ENCODE data around the gene TMEM185A. TPM values are rescaled to one million over a fixed set of nuclear protein-coding genes. Genes with fewer than 3 reads are reported as not detected.
"Not testable (repeated sequence)": the region's sequence is repeated elsewhere in the genome, so short reads cannot be mapped to it uniquely, and the experiment has no call there.

Gene TMEM185A
- total RNA-seq, 1 donor from 2014 or later: 42.2 TPM

- no peak for TF ChIP-seq CTCF (IDR thresholded peaks at IDR 0.05; ENCODE audit: borderline replicate concordance)
- Histone ChIP-seq H3K36me3 (no peaks in the 10 kb centered on the region), H3K9me3 (replicated peaks) (no peaks in the 10 kb centered on the region), H3K4me1 (no peaks in the 10 kb centered on the region), H3K27ac (replicated peaks) (no peak overlapping the region), H3K27me3 (ENCODE audit: low read depth) (no peaks in the 10 kb centered on the region), H3K4me3 (no peak overlapping the region)
- no peak for DNase-seq
- intact Hi-C loops (cut with micrococcal nuclease): no loop called here
Observed at GRCh38 chrX:149568701-149569296, 62.8 kb downstream of the TMEM185A start.

- Histone ChIP-seq H3K4me1 (no peaks in the 10 kb centered on the region), H3K36me3 (no peaks in the 10 kb centered on the region), H3K27ac (replicated peaks) (no peak overlapping the region), H3K9me3 (replicated peaks) (no peaks in the 10 kb centered on the region), H3K4me3 (no peak overlapping the region), H3K27me3 (ENCODE audit: low read depth) (no peaks in the 10 kb centered on the region)
- TF ChIP-seq CTCF (IDR thresholded peaks at IDR 0.05; ENCODE audit: borderline replicate concordance): no peak
- DNase-seq: no peak
- intact Hi-C loops (cut with micrococcal nuclease): no loop called here
Observed at GRCh38 chrX:149567621-149568417, 63.8 kb downstream of the TMEM185A start.

- H3K4me3 ChIP-seq: no peak overlapping the region
- H3K9me3 ChIP-seq (replicated peaks): no peaks in the 10 kb centered on the region
- TF ChIP-seq CTCF (IDR thresholded peaks at IDR 0.05; ENCODE audit: borderline replicate concordance): no peak
- intact Hi-C loops (cut with micrococcal nuclease): no loop called here
- no peaks in the 10 kb centered on the region for H3K36me3 ChIP-seq
- DNase-seq: no peak
- no peak overlapping the region for H3K27ac ChIP-seq (replicated peaks)
- H3K4me1 ChIP-seq: no peaks in the 10 kb centered on the region
- no peaks in the 10 kb centered on the region for H3K27me3 ChIP-seq (ENCODE audit: low read depth)
Observed at GRCh38 chrX:149563359-149563758, 68.2 kb downstream of the TMEM185A start.

- H3K9me3 ChIP-seq (replicated peaks): not testable (repeated sequence)
Observed at GRCh38 chrX:149555251-149555650, 76.3 kb downstream of the TMEM185A start.

GRCh38 chrX:149551939-149552248 is 79.7 kb downstream of the TMEM185A start:
- H3K36me3 ChIP-seq; H3K27ac ChIP-seq (replicated peaks); H3K4me1 ChIP-seq; DNase-seq; intact Hi-C loops (cut with micrococcal nuclease); H3K4me3 ChIP-seq; H3K9me3 ChIP-seq (replicated peaks); H3K27me3 ChIP-seq (ENCODE audit: low read depth): not testable (repeated sequence)

More at GRCh38 chrX:149555251-149555650, 76.3 kb downstream of the TMEM185A start:
- H3K4me3 ChIP-seq; intact Hi-C loops (cut with micrococcal nuclease); H3K27ac ChIP-seq (replicated peaks); H3K4me1 ChIP-seq; DNase-seq; H3K27me3 ChIP-seq (ENCODE audit: low read depth); H3K36me3 ChIP-seq: not testable (repeated sequence)

- H3K9me3 ChIP-seq (replicated peaks); H3K4me3 ChIP-seq; H3K27ac ChIP-seq (replicated peaks); H3K4me1 ChIP-seq; intact Hi-C loops (cut with micrococcal nuclease); H3K27me3 ChIP-seq (ENCODE audit: low read depth); DNase-seq; H3K36me3 ChIP-seq: not testable (repeated sequence)
Observed at GRCh38 chrX:149551245-149551938, 80.2 kb downstream of the TMEM185A start.

- intact Hi-C loops (cut with micrococcal nuclease); DNase-seq; H3K4me3 ChIP-seq; H3K4me1 ChIP-seq; H3K36me3 ChIP-seq; H3K27ac ChIP-seq (replicated peaks); H3K27me3 ChIP-seq (ENCODE audit: low read depth); H3K9me3 ChIP-seq (replicated peaks): not testable (repeated sequence)
Observed at GRCh38 chrX:149550454-149550853, 81.1 kb downstream of the TMEM185A start.

GRCh38 chrX:149549701-149550100 is 81.9 kb downstream of the TMEM185A start, which contains the start of gene HSFX3:
Gene HSFX3, minus strand, starts transcription at chrX:149549924. Its CDS starts 72 bp downstream, at chrX:149549852.
- H3K4me3 ChIP-seq; H3K27me3 ChIP-seq (ENCODE audit: low read depth); H3K36me3 ChIP-seq; H3K9me3 ChIP-seq (replicated peaks); intact Hi-C loops (cut with micrococcal nuclease); H3K27ac ChIP-seq (replicated peaks); H3K4me1 ChIP-seq; DNase-seq: not testable (repeated sequence)

- H3K4me3 ChIP-seq; DNase-seq; H3K36me3 ChIP-seq; H3K9me3 ChIP-seq (replicated peaks); intact Hi-C loops (cut with micrococcal nuclease); H3K27ac ChIP-seq (replicated peaks); H3K27me3 ChIP-seq (ENCODE audit: low read depth); H3K4me1 ChIP-seq: not testable (repeated sequence)
Observed at GRCh38 chrX:149547782-149548181, 83.8 kb downstream of the TMEM185A start.

GRCh38 chrX:149546962-149547361 is 84.6 kb downstream of the TMEM185A start:
- H3K27me3 ChIP-seq (ENCODE audit: low read depth); intact Hi-C loops (cut with micrococcal nuclease); H3K4me1 ChIP-seq: not testable (repeated sequence)

More at GRCh38 chrX:149546962-149547361, 84.6 kb downstream of the TMEM185A start:
- H3K9me3 ChIP-seq (replicated peaks); H3K27ac ChIP-seq (replicated peaks); H3K36me3 ChIP-seq; DNase-seq; H3K4me3 ChIP-seq: not testable (repeated sequence)

All from left ventricle myocardium inferior (tissue), 1 donor.